Activated CD4-positive, alpha-beta memory T cell treated with anti-CD3 and anti-CD28 coated beads for 36 hours (primary cell): ENCODE data around the gene TSKU. TPM values are rescaled to one million over a fixed set of nuclear protein-coding genes. Genes with fewer than 3 reads are reported as not detected.

Experiments used
- CTCF ChIA-PET: fragments of 350-600 bp; sonication (Branson Sonifier 250); formaldehyde crosslinking; loops from one replicate; lab custom pipeline; 2021; ENCODE audit warnings: antibody characterized with exemption, inconsistent platforms; lab: Charles Lee
- POLR2A ChIA-PET: fragments of 350-600 bp; sonication (Branson Sonifier 250); formaldehyde crosslinking; loops from one replicate; lab custom pipeline; 2021; ENCODE audit warnings: antibody characterized with exemption; lab: Charles Lee
- DNase-seq: peaks from one replicate; pipeline ENCODE4 v3.0.0-alpha.2; 2020
- H3K27ac Mint-ChIP-seq: one replicate; pipeline ENCODE4 v1.8.0; 2021; ENCODE audit warnings: mixed read lengths
- H3K27me3 Mint-ChIP-seq: one replicate; pipeline ENCODE4 v1.8.0; 2021; ENCODE audit warnings: mixed read lengths
- H3K36me3 Mint-ChIP-seq: one replicate; pipeline ENCODE4 v1.8.0; 2021; ENCODE audit warnings: mixed read lengths
- H3K4me1 Mint-ChIP-seq: one replicate; pipeline ENCODE4 v1.8.0; 2021; ENCODE audit warnings: low read depth, mixed read lengths
- H3K4me3 Mint-ChIP-seq: one replicate; pipeline ENCODE4 v1.8.0; 2021; ENCODE audit warnings: mild to moderate bottlenecking, mixed read lengths
- H3K9me3 Mint-ChIP-seq: one replicate; pipeline ENCODE4 v1.8.0; 2021; ENCODE audit warnings: mixed read lengths
- intact Hi-C: fragments of 100-400 bp; cut with micrococcal nuclease; formaldehyde crosslinking; loops from one replicate; pipeline ENCODE4 v1.15.1; 2023
- total RNA-seq, 2 experiments: library from RNA; stranded (reverse); gene quantifications; one replicate each; pipeline ENCODE4 v1.2.3, GENCODE V29; 2021

TSKU gene
- total RNA-seq, 2 experiments from 2014 or later = 3.8 to 3.9 TPM

DNA sequence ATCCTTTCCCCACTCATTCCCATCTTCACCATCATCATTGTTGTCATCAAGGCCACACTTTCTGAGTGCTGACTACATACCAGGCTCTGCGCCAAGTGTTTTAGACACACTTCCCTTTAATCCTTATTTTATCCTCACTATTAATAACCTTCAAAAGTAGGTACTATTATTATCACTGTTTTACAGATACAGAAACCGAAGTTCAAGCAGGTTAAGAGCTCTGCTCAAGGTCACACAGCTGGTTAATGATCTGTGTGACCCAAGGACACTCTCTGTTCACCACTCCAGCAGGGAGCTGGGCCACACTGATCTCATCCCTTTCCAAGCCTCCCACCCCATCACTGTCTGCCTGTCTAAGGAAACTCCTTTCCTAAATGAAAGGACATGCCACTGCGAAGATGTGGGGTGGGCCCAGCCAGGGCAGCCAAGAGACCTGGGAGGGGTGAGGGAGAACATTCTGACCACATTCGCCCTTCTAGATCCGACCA is 17.2 kb upstream of the TSKU start:
- Mint-ChIP-seq H3K9me3 (no peaks in the 10 kb centered on the region), H3K27me3 (no peaks in the 10 kb centered on the region), H3K27ac (no peak overlapping the region), H3K36me3 (no peaks in the 10 kb centered on the region), H3K4me1 (peaks cover 24% of the 10 kb centered on the region), H3K4me3 (no peak overlapping the region)
- ChIA-PET CTCF (interaction anchor here (1.5 kb wide), 1 partner anchor 153 kb away, joined by 3 read pairs; no protein-coding TSS in a partner anchor), POLR2A (interaction anchor here (0.6 kb wide), 1 partner anchor 1348 kb away, joined by 3 read pairs; no protein-coding TSS in a partner anchor)
- DNase-seq = no peak
- intact Hi-C loops = no loop called here

DNA sequence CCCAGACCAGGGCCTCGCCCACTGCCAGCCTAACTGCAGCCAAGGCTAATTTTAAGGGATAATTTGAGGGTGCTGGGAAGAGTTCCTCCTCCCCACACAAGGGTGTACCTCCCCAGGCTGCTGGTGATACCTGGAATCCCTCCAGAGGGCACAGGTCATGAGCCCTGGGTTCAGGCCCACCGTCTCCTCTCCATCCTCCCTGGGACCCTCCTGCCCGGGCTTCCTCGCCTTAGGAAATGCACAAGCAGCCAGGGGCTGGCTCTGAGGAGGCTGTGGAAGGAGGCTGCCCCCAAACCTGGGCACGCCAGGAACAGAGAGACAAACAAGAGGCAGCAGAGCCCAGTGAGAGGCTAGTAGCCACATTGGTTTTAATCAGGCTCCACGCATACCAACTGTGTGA is 16.6 kb upstream of the TSKU start:
- Mint-ChIP-seq H3K27ac (no peak overlapping the region), H3K4me1 (peaks cover 27% of the 10 kb centered on the region), H3K4me3 (no peak overlapping the region), H3K36me3 (no peaks in the 10 kb centered on the region), H3K27me3 (no peaks in the 10 kb centered on the region), H3K9me3 (no peaks in the 10 kb centered on the region)
- intact Hi-C loops = no loop called here
- POLR2A ChIA-PET = no interaction called here
- CTCF ChIA-PET = interaction anchor here (1.5 kb wide), 1 partner anchor 152 kb away, joined by 3 read pairs; no protein-coding TSS in a partner anchor
- DNase-seq = no peak

DNA sequence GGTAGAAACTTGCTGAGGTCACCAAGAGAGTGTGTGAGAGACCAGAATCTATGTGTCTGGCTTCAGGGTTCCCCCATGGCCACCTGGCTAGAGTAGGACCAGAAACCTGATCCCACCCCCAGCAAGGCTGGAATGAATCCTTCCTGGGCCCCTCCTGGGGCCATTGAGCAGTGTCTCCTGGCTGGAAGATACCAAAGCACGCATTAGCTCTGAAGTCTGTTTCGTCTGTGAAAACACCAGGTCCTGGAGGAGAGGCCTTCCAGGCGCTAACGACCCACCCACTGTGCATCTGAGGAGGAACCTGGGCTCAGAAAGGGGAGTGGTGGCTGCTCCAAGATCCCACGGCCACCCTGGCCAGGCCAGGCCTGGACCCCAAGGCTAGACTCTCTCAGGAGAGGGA is 15.5 kb upstream of the TSKU start:
- Mint-ChIP-seq H3K4me3 (no peak overlapping the region), H3K36me3 (no peaks in the 10 kb centered on the region), H3K27ac (no peak overlapping the region), H3K9me3 (no peaks in the 10 kb centered on the region), H3K27me3 (no peaks in the 10 kb centered on the region), H3K4me1 (peaks cover 30% of the 10 kb centered on the region)
- intact Hi-C loops = no loop called here
- CTCF ChIA-PET = no interaction called here
- POLR2A ChIA-PET = no interaction called here
- no peak for DNase-seq

DNA sequence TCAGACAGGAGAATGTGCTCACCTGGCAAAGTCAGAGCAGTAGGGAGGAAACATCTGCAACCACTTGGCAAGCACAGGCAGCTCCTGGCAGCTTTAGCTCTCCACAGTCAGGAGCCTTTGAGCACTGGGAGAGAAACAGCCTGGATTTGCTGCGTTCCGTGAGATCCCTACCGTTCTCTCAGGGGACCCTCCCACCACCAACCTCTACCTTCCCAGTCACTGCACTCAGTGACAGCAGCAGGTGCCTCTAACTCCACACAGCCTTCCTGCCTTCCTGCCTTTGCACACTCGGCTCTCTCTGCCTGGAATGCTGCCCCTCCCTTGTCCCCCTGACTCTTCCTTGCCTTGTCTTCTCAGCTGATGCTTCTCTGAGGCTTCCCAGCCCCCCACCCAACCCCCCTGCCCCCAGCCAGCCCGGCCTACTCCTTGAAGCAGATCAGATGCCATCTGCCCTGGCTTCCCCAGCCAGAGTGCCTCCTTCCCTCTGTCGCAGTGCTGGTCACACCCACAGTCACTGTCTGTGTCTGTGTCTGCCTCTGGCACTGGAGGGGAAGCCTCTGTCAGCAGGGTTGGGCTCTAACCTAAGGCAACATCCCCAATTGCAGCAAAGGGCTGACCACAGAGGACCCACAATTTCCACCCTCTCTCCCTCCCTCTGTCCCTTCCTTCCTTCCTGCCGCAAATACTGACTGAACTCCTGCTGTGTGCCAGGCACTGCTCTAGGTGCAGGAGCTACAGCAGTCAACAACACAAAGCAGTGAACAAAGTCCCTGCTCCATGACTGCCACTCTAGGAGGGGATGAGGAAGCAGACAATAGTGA is 14.9 kb upstream of the TSKU start:
- peak; percentile 43 for DNase-seq
- CTCF ChIA-PET = no interaction called here
- no peaks in the 10 kb centered on the region for H3K9me3 Mint-ChIP-seq
- POLR2A ChIA-PET = no interaction called here
- no peaks in the 10 kb centered on the region for H3K27me3 Mint-ChIP-seq
- H3K4me1 Mint-ChIP-seq = peaks cover 30% of the 10 kb centered on the region
- intact Hi-C loops = no loop called here
- peak overlapping the region; percentile 4 for H3K27ac Mint-ChIP-seq
- no peak overlapping the region for H3K4me3 Mint-ChIP-seq
- H3K36me3 Mint-ChIP-seq = no peaks in the 10 kb centered on the region

DNA sequence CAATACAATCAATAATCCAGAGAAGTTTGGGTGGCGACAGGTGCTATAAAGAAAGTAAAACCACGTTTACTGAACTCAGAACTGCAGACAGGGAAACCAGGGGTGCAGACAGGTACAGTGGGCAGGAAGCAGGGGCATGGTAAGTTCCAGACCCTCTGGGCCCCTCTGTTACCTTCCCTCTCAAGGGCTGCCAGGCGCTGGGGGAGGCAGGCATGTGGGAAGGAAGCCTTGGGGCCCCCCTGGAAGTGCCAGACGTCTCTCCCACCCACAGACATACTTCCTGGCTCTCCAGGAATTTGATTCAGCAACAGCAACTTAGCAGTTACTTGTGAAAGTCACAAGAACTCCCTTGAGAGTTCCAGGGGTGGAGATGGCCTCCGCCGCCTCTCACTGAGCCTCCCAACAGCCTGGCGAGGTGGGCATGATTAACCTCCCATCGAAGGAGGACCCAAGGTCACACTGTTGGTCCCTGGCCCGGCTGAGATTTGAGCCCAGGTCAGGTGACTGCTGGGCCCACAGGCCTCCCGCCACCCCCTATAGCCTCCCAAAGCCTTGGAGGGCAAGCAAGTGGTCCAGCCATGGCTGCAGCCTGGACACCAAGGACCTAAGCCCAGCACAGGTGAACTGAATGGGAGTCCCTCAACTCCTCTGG is 14.1 kb upstream of the TSKU start:
- Mint-ChIP-seq H3K9me3 (no peaks in the 10 kb centered on the region), H3K27me3 (no peaks in the 10 kb centered on the region), H3K4me3 (no peak overlapping the region), H3K4me1 (peaks cover 30% of the 10 kb centered on the region), H3K36me3 (no peaks in the 10 kb centered on the region), H3K27ac (peak overlapping the region; percentile 4)
- no peak for DNase-seq
- POLR2A ChIA-PET = no interaction called here
- CTCF ChIA-PET = interaction anchor here (1.6 kb wide), 1 partner anchor 29 kb away, joined by 6 read pairs; no protein-coding TSS in a partner anchor
- intact Hi-C loops = no loop called here

DNA sequence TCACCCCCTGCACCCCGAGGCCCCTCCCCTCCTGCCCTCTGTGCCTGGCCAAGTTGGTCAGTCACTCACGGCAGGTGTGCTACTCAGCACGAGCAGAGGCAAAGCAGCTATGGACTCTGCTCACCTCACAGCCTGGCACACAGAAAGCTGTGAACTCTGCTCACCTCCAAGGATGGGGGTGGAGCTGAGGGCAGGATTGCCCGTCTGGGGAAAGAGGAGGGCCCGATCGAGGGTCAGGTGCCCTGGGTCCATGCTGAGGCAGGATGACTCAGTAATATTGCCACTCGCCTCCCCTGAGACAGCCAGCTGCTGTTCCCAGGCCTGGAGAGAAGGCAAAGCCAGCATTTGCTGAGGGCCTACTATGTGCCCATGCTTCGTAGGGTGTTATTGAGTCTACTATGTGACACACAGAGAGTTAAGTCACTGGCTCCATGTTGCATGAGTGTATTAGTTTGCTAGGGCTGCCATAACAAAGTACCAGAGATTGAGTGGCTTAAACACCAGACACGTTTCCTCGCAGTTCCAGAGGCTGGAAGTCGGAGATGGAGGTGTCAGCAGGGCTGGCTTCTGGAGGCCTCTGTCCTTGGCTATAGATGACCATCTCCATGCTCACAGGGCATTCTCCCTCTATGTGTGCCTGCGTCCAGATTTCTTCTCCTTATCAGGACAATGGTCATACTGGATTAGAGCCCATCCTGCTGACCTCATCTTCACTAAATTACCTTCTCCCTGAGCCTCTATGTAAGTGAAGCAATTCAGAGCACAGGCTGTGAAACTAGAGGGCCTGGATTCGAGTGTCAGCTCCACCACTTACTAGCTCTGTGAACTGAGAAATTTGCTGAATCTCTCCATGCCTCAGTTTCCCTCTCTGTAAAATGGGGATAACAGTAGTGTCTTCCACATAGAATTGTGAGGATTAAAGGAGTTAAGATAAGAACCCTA is 13.2 kb upstream of the TSKU start:
- H3K36me3 Mint-ChIP-seq = no peaks in the 10 kb centered on the region
- H3K9me3 Mint-ChIP-seq = no peaks in the 10 kb centered on the region
- CTCF ChIA-PET = interaction anchor here (1.0 to 1.7 kb wide), 4 partner anchors 29 to 48 kb away, joined by 3 to 8 read pairs (median 5); no protein-coding TSS in a partner anchor
- POLR2A ChIA-PET = no interaction called here
- H3K4me1 Mint-ChIP-seq = peaks cover 30% of the 10 kb centered on the region
- intact Hi-C loops = no loop called here
- no peak for DNase-seq
- no peak overlapping the region for H3K4me3 Mint-ChIP-seq
- H3K27me3 Mint-ChIP-seq = no peaks in the 10 kb centered on the region
- no peak overlapping the region for H3K27ac Mint-ChIP-seq

DNA sequence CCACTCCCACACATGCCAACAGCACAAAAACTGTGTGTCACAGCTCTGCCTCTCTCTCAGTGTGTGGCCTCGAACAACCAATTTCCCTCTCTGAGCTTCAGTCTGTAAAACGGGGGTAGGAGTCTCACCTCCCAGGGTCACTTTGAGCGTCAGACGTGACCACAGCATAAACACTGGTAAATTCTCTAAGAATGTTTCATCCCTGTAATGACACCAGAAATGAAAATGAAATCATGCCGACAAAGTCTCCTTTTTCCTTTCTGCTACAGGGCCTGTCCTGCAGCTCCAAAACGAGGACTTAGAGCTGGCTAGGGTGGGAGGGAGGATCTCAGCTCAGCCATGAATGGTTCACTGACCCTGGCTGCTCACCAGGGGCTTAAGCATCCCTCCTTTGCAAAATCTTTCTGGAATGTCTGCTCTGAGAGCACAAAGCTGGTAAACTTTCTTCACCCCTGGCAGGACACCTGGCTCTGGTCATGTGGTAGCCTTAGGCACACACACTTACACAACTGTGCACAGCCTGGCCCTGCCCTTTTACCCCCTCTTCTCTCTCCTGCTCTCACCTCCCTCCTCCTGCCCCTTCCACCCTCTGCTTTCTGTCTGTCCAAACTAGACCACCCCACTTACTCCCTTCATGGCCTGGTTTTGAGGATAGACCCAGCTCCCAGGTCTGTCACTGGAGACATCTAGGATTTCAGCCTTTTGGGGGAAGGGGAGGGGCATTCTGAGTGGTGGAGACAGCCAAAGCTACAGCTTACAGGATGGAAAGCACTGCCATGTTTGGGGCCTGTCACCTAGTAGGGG is 12.3 kb upstream of the TSKU start:
- H3K4me3 Mint-ChIP-seq = no peak overlapping the region
- ChIA-PET CTCF (interaction anchor here (1.0 to 1.7 kb wide), 4 partner anchors 28 to 49 kb away, joined by 3 to 8 read pairs (median 5); no protein-coding TSS in a partner anchor), POLR2A (no interaction called here)
- no peak overlapping the region for H3K27ac Mint-ChIP-seq
- H3K27me3 Mint-ChIP-seq = no peaks in the 10 kb centered on the region
- peak; percentile 41 for DNase-seq
- peaks cover 30% of the 10 kb centered on the region for H3K4me1 Mint-ChIP-seq
- peaks cover 2% of the 10 kb centered on the region for H3K9me3 Mint-ChIP-seq
- intact Hi-C loops = no loop called here
- no peaks in the 10 kb centered on the region for H3K36me3 Mint-ChIP-seq

DNA sequence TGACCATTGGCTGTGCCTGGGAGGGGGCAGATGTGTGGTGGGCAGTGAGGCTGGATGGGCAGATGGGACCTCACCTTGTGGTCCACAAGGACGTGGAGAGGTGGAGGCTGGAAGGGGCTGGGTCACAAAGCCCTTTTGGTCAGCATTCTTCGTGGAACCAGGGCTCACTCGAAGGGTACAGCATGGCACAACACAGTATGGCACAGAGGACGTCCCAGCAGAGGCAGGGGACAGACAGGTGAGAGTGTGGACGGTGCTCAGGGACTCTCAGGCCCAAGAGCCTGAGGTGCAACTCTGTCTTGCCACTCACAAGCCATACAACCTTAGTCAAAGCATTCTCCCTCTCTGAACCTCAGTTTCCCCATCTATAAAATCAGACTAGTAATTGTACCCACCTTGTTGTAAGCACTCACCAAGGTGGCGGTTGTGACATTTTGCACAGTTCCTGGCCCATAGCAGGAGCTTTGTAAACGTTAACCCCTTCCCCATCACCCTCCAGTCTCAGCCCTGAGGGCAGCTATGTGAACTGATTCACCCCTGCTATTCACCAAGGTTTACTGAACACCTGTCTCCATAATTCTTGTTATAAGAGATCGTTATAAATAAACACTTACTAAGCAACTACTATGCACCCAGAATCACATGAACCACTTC is 11.6 kb upstream of the TSKU start:
- peaks cover 5% of the 10 kb centered on the region for H3K36me3 Mint-ChIP-seq
- DNase-seq = no peak
- no peak overlapping the region for H3K4me3 Mint-ChIP-seq
- CTCF ChIA-PET = interaction anchor here (1.7 kb wide), 1 partner anchor 49 kb away, joined by 8 read pairs; no protein-coding TSS in a partner anchor
- POLR2A ChIA-PET = no interaction called here
- H3K9me3 Mint-ChIP-seq = peaks cover 9% of the 10 kb centered on the region
- intact Hi-C loops = no loop called here
- H3K27me3 Mint-ChIP-seq = no peaks in the 10 kb centered on the region
- H3K4me1 Mint-ChIP-seq = peaks cover 30% of the 10 kb centered on the region
- no peak overlapping the region for H3K27ac Mint-ChIP-seq

DNA sequence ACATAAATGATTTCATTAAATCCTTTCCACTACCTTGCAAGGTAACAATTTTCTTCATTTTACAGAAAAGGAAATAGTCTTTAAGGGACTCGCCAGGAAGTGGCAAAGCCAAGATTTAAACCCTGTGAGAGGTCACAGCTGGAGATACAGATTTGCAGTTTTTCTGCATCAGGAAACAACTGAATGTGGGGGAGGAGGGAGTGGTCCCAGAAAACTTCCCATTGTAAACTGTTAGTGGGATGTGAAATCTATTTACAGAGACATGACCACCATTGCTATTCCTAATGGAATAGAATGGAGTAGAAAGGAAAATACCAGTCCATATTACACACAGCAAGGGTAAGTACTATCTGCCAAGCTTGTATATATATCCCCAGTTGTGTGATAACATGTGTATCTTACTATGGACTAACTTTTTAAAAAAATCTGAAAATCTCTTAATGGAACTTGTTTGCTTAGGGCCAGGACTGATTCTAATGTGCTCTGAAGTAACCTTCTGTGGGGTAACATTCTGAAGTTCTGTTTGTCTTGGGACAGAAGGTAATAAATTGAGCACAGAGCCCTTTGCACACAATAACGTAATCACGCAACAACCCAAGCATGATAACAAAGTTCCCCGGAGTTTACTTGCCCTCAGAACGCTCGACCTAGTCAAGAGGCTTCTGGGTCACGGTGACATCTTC is 10.9 kb upstream of the TSKU start:
- Mint-ChIP-seq H3K9me3 (peaks cover 16% of the 10 kb centered on the region), H3K27me3 (peaks cover 3% of the 10 kb centered on the region), H3K4me1 (peaks cover 28% of the 10 kb centered on the region), H3K36me3 (peaks cover 11% of the 10 kb centered on the region), H3K4me3 (no peak overlapping the region), H3K27ac (no peak overlapping the region)
- ChIA-PET CTCF (no interaction called here), POLR2A (no interaction called here)
- intact Hi-C loops = no loop called here
- no peak for DNase-seq

DNA sequence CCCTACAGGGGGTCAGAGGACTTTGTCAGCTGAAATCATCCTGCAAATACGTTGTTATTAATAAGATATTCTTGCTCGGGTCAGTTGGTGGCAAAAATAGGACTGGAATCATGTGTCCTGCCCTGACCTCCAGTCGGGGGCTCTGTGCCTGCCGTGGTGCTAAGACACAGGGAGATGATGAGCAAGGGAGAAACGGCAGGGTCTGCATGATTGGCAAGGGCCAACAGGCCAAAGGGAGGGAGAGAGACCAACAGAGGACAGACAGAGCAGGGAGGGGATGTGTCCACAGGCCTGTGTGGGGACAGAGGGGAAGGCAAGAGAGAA is 10.4 kb upstream of the TSKU start:
- Mint-ChIP-seq H3K27ac (no peak overlapping the region), H3K4me3 (no peak overlapping the region), H3K4me1 (peaks cover 23% of the 10 kb centered on the region), H3K27me3 (peaks cover 6% of the 10 kb centered on the region), H3K36me3 (peaks cover 14% of the 10 kb centered on the region), H3K9me3 (peaks cover 19% of the 10 kb centered on the region)
- intact Hi-C loops = no loop called here
- POLR2A ChIA-PET = no interaction called here
- DNase-seq = no peak
- CTCF ChIA-PET = no interaction called here
